ENCODE results near the gene RALGAPA2.
A peak's percentile ranks its signal among the peaks of the same experiment; 100 is the strongest.

The RALGAPA2 gene

DNA sequence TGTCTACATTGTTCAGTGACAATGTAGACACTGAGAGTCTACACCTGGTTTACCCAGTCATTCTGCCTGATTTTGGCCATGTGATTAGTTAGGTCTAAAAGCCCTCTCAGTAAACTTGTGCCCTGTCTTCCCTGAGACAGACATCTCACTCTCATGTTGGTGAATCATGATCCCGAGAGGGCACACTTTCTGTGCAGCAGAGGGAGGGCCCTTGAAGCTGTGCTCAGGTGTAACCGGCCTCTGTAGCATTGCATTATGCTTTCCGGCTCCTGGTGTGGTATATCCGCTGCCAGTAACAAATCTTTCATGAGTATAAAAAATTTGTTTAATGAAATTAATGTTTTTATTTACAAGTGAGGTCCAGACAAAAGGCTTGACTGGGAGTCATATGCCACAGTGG lies 85.0 kb downstream of the RALGAPA2 start:
- no peak for DNase-seq

DNA sequence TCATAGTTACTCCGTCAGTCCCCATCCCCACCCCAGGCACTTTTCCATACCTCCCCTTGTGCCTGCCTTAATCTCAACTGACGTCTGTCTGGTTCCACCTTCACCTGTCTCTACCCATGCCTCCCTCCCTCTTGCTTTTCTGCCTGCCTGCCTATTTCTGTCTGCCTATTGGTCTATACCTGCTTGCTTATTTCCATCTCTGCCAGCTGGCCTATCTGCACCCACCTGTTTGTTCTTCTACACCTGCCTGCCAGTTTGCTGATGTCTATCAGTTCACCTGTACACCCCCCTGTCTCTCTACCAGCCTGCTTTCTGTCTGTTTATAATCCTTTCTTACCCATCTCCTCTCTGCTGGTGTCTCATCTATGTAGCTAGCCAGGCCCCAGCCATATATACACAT lies 87.5 kb downstream of the RALGAPA2 start:
- no peak for DNase-seq

DNA sequence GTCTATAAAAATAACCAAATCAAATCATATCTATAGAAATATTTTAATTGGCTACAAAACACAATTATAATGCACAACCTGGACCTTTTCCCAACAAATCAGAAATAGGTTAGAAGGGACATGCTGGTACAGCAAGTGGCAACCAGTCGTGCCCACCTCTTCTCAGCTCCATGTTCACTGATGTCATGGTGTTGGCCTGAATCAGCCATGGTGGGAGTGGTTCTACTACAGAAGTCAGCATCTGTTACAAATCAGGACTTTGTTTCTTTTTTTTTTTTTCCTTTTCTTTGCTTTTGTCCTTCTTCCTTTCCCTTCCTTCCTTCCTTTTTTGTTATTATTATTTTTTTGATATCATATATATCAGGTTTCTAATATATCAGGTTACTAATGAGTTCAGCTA lies 91.2 kb downstream of the RALGAPA2 start:
- DNase-seq, result no peak

DNA sequence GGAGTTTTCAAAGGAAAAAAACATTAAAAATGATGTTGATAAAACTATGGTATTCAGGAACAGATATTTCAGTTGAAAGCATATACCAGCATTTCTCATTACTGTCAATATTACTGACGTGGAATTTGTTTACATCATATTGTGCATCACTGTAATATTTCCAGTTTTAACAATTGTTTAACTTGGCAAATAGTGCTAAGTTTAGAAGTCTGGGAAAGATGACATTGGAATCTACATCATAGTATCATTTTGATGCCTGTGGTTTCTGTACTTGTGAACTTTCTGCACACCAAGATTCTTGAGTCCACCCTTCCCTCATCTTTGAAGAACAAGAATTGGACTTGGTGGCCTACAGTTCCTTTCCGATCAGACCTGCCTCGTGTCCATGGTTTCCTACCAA lies 98.1 kb downstream of the RALGAPA2 start:
- no peak for DNase-seq

DNA sequence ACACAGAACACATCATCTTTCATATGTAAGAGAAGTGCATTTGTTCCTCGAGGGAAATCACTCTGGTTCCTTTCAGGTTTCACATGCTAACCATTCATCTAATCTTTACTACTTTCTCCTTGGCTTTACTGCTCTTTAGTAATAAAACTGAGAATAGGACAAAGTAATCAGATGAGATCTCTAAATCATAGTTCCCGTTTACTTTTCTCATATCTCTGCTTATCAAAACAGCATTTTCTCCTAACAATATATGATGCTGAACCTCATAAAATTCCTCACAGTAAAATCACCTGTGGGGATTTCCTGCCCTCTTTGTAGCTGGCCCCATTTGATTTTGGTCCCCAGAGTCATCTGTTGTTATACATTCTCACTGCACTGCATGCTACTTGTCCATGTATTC lies 100.2 kb downstream of the RALGAPA2 start:
- no peak for DNase-seq

DNA sequence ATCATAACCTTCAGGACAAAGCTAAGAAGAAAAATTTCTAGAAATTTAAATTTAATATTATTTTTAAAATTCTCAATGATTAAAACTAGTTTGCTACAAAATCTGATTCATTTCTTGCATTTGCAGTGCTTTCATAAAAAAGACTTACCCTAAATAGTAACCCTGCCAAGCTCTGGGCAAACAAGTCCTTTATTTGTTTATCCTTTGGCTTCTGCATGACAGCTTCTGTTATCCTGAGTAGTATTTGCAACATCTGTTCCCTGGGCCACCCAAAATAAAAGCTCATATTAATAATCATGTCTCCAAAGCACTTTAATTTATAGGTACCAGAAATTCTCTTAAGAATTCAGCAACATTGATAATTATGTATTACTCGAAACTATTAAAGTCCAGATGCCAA lies 101.3 kb downstream of the RALGAPA2 start:
- DNase-seq, result peak; percentile 41

DNA sequence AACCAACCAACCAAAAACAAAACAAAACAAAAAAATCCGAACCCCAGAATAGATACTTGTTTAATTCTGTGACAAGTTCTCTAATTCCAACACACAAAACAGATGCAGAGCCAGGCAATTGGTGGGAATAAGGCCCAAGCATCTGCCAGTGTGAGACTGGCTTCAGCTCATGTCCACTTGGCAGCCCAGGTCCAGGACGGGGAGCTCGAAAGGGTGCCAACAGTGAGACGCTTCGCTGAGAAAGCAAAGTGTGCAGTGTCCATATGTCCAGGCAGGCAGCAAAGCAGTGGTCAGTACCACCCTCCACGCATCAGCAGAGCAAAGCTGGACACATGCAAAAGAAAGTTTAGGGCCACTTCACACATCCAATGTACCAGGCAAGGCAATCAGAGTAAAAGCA lies 102.9 kb downstream of the RALGAPA2 start:
- DNase-seq, result no peak

DNA sequence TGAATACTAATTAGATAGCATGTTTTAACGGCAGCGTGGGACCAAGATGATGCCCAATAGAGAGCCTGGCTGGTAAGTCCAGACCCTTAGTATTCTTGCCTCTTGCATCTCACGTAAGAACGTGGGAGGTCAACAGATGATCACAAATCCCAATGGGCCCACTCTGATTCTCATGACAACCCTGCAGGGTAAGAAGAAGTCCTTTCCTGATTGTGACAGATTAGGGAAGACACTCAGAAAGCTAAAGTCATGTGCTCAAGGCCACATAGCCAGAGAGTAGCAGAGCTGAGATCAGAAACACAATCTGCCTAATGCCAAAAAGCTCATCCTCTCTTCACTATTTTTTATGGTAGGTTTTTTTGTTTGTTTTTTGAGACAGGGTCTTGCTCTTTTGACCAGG lies 103.8 kb downstream of the RALGAPA2 start:
- DNase-seq, result no peak

DNA sequence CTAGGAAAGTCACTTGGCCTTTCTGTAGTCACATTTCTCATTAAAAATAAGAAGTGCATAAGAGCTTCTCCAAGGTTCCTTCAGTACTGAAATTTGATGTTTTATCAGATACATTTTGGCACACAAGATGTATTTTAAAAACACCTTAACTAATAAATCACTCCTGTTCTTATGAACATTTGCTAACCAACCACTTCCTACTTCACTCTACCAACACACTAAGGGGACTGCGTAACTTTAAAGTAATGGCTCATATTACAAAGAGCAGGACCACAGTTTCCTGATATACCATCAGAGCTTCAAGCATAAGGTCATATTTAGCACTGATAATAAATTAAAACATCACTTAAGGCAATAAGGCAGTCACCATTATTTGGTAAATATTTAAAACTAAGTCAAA lies 104.4 kb downstream of the RALGAPA2 start:
- peak; percentile 5 for DNase-seq

DNA sequence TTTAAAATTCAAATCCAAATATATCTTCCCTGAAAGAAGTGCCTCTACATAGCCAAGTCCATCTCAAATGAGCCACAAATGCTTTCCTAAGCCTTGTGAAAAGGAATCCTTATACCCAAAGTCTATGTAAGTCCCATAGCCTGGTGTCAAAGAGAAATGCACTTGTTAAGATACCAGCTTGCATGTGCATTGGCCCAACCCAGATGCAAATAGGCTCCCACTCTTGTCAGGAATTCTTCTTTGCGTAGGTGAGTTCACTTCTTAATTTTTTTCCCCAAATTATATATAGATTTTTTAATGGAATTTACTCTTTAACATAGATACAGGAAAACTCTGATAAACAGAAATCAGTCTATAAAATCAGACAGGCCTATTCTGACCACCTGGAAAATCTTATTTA lies 105.6 kb downstream of the RALGAPA2 start:
- DNase-seq, result no peak

DNA sequence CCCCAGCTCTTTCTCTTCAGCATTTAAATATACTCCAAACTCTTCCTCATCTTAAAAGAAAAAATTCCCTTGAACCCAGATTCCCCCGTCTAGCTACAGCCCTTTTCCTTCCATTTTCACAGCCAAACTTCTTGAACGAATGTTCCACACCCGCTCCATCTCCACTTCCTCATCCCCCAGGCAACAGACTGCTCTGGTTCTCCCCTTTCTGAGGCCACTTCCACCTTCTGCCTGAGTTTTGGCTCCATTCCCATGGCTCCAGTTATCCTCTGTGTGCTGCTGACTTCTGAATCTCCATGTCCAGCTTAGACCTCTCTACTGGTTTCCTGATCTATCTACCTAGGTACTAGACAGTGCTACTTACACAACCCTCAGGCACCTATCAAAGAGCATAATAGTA lies 106.4 kb downstream of the RALGAPA2 start:
- DNase-seq, result peak; percentile 23

DNA sequence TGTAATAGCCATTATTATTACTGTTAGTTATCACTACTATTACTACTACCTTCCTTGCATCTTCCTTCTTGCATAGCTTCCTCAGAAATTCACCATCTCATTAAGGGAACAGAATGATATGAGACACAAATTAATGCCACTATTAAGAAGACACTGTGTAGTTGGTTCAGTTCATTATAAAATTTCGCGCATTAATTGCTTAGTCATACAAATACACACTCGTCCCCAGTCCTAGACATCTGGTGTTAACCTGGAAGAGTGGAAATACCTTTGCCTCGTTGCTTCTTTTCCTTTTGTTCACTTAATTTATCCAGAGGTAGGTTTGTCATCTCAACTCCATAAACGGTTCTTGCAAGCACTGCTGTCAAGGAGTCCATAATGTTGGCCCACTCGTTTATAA lies 107.5 kb downstream of the RALGAPA2 start:
- no peak for DNase-seq

DNA sequence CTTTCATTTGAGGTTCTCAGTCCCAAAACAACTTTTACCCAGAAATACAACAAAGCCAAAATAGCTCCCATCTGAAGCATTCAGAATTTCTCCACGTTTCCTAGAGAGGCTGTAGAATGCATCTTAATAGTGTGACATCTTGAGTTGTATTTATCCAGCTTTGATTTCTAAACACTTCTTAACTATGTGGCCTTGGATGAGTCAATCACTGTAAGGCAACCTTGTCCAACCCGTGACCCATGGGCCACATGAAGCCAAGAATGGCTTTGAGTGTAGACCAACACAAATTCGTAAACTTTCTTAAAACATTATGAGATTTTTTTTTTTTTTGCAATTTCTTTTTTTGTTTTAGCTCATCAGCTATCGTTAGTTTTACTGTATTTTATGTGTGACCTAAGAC lies 108.1 kb downstream of the RALGAPA2 start:
- peak; percentile 8 for DNase-seq

DNA sequence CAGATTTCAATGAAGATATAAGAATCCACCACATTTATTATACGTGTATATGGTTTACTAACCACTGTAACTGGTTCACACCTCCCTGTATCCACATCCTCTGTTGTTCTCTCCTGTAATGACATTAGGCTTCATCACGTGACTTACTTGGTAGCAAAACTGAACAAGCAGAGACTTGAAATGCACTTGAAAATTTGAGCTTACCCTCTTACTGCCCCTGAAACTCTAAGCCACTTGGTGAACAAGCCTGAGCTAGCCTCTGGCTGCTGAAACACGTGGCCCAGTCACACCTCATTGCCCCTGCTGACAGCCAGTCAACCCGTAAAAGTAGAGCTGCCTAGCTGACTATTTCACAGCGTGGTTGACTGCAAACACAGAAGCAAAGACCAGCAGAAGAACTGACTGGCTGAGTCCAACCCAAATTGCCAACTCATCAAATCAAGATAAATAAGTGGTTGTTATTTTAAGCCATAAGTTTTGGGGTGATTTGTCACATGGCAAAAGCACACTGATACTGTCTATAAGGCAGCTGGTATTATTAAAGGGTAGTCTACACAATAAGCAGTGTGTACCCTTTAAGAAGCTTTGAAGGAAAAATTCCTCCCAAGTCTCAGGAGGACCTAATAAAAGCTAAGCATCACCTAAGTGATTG lies 109.0 kb downstream of the RALGAPA2 start:
- DNase-seq, result peak; percentile 99

DNA sequence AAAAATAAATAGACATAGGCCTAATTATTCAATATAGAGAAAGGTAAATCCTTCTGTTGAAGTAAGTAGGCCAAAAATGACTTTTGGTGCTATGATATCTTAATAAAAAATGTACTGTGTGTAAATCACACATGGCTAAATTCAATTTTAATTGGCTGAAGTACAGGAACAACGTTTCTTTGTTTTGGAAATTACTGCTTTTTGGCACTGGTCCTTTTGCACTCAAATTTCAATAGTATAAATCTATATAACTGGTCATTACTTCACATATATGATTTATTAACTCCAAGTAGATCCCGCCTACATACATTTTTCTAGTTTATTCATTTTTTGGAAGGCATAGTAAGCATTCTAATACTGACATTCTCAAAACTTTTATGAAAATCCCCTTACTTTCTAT lies 114.5 kb downstream of the RALGAPA2 start:
- DNase-seq, result no peak

DNA sequence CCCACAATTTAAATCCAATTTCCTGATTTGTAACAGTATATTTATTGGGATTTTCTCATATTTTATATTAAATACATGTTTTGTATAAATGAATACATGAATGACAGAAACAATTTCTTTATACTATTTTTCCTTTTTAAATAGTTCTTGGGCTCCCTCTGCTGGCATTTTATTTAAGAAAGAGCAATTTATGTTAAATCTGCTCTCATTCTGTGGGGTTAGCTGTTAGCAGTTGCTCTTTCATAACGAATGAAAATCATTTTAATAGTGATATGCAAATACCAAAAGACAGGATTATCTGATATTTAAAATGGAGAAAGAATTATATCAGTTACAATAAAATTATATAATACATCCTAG lies 118.3 kb downstream of the RALGAPA2 start:
- DNase-seq, result peak; percentile 2

DNA sequence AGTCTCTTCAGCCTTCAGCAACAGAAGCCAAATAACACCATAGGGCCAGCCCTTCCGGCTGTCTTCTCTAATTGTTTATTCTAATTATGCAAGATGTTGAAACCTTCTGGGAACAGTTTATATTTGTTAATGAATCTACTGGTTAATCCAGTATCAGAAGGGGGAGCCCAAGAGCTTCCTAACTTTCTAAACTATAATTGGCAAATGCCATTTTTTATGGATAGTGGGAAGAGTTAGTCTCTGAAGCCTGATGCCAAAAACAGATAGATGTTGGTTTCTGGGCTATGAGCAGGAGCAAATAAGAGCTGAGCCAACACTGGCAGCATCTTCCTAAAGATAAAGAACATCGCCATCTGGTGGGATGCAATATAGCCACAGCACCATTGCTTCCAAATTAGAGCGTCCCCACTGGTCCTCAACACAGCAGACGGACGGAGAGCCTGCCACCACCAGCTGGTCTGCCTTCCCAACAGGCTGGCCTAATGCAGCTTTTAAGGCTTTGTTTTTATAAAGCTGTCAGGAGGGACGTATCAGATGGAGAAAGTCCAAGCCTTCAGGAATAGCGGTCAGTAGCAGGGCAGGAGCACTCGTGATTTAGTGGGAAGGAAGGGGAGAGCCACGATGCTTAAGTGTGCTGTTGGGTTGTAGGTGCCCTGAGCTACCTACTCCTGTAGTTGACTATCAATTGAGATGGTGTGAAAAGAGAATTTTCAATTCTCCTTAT lies 118.8 kb downstream of the RALGAPA2 start:
- peak; percentile 37 for DNase-seq

DNA sequence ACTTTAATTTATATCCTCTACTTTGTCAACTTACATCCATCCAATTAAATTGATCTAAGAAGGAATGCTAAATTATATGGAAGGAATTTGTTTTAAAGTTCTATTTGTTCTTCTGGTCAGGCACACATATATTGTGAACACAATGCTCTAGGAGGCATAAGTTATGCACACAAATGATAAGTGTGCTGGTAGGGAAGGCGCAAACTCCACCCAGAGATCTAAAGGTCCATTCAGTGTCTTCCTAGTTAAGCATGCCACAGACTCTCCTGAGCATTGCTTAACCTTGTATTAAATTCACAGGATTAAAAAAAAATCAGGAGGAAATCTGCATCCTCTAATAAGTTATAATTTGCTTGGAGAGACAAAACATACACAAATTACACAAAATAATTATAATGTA lies 127.3 kb downstream of the RALGAPA2 start:
- no peak for DNase-seq

DNA sequence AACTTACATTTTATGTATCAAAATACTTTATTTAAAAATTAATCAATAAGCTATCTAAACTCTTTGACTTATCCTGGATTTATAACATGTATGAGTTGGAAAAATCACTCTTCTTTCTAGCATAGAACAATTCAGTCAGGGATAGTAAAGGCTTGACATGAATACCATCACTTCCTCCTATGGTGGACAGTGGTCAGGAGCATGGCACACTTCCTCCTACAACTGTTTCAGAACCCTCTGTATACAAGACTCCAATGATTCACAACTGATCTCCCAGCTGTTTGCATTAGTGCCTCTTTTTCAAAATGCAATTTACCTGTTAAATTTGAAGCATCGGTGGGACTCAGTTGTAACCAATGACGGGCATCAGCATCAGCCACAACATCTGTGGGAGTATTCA lies 129.7 kb downstream of the RALGAPA2 start:
- no peak for DNase-seq

DNA sequence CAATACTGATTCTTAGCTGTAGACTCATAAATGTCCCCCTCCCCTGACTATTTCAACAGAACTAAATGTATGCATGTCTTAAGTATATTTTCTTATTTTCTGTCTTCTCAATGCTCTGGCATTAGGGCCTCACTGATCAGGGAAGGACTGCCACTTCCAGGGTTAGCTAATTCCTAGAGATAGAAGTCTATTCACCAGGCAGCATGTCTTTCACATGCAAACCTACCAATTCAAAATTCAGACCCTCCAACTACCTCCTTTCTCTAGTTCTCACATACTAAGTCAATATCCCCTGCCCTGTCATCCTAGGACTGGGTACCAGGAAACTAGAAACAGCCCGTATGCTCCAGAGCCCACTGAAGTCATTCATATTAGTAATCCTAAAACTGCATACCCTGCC lies 132.3 kb downstream of the RALGAPA2 start:
- no peak for DNase-seq

DNA sequence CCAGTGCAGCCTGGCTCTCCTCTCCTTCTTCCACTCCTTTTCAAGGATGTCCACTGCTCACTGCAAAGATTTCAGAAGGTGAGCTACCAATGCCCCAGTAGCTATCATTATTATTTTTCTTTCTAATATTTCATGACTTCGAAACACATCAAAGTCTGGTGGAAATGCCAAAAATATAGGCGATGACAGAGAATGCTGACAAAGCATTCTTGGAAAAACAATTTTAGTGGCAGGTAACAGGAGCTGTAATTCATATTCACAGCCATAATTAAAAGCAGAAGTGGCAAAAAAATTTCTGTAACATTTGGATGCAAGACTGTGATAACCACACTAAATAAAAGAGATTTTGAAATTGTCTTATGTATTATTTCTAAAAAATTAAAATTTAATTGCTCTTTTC lies 133.6 kb downstream of the RALGAPA2 start:
- DNase-seq, result no peak

DNA sequence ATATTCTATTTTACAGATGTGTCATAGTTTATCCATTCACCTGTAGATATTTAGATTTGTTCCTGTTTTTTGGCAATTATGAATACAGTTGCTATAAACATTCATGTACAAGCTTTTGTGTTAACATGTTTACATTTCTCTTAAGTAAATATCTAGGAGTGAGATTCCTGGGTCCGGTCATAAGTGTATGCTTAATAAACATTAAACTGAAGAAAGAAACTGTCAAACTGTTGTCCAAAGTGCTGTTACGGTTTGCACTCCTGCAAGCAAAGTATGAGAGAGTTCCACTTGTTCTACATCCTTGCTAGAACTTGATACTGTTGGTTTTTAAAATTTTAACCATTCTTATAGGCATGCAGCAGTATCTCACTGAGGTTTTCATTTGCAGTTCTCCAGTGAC lies 138.6 kb downstream of the RALGAPA2 start:
- DNase-seq, result no peak

DNA sequence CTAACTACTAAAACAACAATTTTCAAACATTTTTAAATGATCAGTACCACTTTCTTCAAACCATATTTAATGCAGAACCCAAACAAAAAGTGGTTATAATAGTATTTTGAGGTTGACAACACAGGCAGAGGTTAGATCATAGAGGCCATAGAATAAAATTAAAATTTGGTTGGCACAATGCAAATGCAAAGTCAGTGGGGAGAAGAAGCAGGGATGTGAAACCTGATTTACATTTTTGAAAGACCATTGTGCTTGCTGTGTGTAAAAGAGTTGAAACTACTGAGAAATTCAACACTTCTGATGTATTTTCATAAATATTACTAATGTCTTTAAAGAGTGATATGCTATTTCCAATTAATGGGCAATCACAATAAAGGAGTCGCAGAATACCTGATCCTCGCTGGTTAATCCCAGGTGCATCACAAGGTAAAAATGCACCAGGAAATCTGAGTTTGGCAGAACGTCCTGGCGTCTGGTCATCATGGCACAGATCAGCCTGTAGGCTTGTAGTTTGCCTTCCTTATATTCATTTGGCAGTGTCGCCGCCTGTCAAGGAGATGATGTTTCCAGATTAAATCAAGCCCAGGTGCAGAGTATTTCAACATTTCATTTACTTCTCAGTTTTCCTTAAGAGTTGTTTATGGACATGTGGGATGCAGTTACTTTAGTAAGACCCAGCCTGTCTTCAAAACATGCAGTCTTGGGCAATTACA lies 141.2 kb downstream of the RALGAPA2 start:
- no peak for DNase-seq

DNA sequence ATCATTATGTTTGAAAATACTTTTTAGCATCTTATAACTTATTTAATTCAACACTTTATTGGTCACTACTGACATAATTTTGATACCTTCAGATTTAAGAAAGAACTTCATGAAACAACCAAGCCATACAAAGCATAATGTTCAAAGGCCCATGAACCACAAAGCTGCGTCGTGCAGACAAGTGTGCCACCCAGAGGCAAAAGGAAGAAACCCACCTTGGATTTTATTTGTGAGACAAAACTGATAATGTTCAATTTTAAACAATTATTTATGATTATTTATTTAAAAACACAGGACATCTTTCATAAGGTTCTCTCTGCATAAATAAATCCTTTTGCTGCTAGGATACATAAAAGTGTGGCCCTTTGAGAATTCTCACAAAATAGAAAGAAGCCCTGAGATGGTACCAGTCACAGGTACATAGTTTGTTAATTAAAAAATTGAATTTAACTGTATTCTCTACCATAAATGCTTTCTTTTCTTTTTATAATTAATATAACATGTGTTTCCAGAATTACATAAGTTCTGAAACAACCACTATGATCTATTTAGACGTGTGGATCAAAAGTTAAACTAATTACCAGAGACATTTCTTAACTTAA lies 143.7 kb downstream of the RALGAPA2 start:
- DNase-seq, result peak; percentile 17

Measured in DMS79 treated with DMSO at 0.1 percent for 48 hours (cell line).